GM12892 (cell line): Measurements from ENCODE around the gene ENC1.

ENCODE experiments used
- DNase-seq: peaks from one replicate; pipeline ENCODE4 v3.0.0; 2011; ENCODE audit not compliant: insufficient read length
- FAIRE-seq: peaks from 2 replicates; lab custom pipeline; 2011; peaks lifted over from hg19 to GRCh38; lab: Jason Lieb, UNC
- POLR2A ChIP-seq: IDR thresholded peaks from 2 replicates; pipeline ENCODE4 v1.6.1; 2011; ENCODE audit warnings: low read depth, low read length, control low read depth
- POLR2AphosphoS5 ChIP-seq: IDR thresholded peaks from 2 replicates; pipeline ENCODE4 v1.6.1; 2011; ENCODE audit warnings: low read depth, low read length, control low read depth
- TAF1 ChIP-seq: IDR thresholded peaks from 2 replicates; pipeline ENCODE4 v1.6.1; 2011; ENCODE audit warnings: low read depth, mild to moderate bottlenecking, control low read depth, low read length, borderline replicate concordance

Gene ENC1

DNA sequence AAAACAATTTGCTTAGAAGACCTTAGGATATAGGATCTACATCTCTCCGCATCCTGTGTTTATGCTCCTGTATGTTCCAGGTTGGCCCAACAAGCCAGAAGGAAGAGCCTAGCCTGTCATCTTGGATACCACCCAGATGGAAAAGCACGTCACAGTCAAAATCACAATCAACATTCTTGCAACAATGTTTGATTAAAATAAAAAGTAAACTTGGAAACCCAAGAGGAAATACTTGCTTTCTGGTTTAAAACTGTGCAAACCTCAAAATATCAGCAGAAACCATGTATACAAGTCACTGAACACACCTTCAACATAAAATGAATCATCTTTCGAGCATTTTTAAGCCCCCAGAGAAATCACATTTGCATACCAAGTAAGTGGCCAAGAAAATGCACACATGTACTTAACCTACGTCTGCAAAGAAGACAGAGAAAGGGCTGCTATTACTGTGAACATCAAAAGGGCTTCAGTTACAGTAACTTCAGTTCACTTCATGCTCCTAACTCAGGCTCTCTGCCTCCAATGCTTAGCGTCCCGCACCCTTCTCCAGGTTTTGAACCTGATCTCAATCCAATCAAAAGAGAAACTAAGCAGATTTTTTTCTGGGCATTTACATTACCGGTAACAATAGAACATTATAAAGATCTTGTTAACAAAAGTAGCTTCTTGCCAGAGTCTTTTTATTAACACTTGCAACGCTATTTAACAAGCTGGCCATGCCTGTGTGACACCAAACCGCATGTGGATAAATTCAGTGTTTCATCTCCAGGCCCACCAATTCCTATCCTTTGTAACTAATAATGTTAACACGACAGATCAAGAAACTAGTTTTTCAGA lies 1.3 kb downstream of the ENC1 start:
- DNase-seq (no peak), FAIRE-seq (peak; percentile 14)
- TF ChIP-seq POLR2AphosphoS5 (0 out of 2 replicates have a peak, but pooled peaks have one; percentile 21), TAF1 (no peak), POLR2A (no peak)

DNA sequence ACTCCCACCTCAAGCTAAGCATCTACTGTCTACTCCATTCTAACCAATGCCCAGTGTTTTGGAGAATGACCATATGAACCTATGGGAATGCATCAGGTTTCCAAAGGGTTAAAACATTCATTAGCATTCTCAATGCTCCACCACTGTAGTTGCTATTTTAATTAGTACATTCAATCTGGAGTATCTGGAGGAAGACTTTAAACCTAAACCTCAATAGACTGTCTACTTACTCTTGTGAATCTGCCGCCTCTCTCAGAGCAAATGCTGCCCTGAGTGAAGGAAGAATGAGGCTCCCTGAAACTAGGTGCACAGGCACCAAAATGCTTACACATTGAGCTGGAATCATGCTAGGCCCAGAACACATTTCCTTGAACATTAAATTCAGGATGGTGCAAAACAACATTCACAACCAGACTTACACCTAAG lies 2.0 kb downstream of the ENC1 start:
- FAIRE-seq, result peak; percentile 14
- no peak for DNase-seq
- no peak for TF ChIP-seq POLR2AphosphoS5
- TF ChIP-seq TAF1, result no peak
- TF ChIP-seq POLR2A, result no peak

DNA sequence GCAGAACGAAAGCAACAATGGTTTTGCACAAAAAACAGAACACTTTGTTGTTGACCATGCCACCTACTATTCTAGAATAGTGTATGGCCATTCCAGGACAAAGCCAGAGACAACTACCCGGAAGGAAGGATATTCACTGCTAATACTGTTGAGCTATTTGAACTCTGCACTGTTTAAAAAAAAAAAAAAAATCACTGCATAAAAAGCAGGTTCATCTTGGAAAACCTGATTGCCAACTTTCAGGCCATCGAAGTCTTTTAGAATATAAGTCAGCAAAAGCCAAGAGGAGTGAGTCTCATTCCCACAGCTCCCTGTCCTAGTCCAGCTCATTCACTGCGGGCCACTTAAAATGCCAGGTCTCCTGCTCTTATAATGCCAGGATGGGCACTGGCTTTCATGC lies 4.0 kb downstream of the ENC1 start:
- DNase-seq, result no peak
- FAIRE-seq, result no peak
- TF ChIP-seq POLR2A (no peak), POLR2AphosphoS5 (no peak), TAF1 (no peak)

DNA sequence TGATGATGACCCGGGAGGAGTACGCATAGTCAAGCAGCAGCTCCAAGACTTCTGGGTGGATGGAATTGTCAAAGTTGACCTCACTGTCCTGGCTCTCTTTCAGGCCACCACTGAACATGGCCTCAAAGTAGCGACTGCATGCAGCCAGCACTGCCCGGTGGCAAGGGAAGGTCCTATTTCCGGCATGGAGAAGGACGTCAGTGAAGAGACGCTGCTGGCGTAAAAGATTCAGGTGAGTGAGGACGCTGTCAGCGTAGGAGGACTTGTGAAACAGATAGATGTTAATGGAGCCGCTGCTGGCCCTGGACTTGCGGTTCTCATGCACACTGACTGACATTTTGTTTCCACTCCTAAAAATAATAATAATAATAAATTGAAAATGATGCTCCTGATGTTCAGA lies 4.4 kb downstream of the ENC1 start:
- FAIRE-seq (no peak), DNase-seq (no peak)
- no peak for TF ChIP-seq POLR2A
- TF ChIP-seq POLR2AphosphoS5, result no peak
- no peak for TF ChIP-seq TAF1

DNA sequence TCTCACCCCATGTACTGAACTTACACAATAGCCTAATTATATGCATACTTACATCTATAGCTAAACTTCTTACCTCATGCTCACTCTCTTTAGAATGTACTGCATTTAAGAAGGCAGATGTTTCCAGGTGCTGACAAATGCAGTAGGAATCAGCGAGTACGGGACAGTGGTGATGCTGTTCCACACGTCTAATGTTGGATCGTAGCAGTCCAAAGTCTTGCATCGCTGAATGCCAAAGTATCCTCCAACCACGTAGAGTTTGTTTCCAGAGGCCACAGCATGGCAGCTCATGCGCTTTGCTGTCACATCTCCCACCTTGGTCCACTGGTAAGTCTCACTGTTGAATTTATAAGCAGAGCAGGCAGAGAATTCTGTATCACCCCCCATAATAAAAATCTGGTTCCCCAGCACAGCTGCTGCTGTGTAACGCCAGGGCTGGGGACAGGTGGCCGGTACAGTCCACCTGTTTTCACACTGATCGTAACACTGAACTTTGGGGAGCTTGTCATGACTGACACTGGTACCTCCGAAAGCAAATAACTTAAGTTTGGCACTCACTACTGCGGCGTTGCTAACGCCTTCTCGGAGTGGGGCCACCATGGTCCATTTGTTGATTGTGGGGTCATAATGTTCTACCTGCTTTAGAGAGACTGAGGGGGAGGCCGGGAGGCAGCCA lies 5.8 kb downstream of the ENC1 start:
- DNase-seq, result no peak
- no peak for FAIRE-seq
- TF ChIP-seq TAF1 (no peak), POLR2A (no peak), POLR2AphosphoS5 (no peak)

DNA sequence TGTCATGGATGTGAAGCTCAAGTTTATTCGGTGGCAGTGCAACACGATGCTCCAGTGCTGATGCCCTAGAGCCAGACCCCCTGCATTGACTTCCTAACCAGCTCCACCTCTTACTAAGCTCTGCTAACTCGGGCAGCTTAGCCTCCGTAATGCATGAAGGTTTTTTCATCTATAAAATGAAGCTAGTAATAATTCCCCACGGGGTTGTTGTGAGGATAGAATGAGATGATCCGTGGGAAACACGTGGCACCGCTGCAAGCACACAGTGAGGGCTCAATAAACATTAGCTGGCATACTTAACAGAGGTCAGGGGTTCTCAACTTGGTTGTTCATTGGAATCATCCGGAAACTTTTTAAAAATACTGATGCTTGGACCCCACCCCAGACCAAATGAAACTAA lies 6.8 kb downstream of the ENC1 start:
- TF ChIP-seq POLR2A, result no peak
- no peak for TF ChIP-seq TAF1
- TF ChIP-seq POLR2AphosphoS5, result no peak
- FAIRE-seq (no peak), DNase-seq (no peak)

DNA sequence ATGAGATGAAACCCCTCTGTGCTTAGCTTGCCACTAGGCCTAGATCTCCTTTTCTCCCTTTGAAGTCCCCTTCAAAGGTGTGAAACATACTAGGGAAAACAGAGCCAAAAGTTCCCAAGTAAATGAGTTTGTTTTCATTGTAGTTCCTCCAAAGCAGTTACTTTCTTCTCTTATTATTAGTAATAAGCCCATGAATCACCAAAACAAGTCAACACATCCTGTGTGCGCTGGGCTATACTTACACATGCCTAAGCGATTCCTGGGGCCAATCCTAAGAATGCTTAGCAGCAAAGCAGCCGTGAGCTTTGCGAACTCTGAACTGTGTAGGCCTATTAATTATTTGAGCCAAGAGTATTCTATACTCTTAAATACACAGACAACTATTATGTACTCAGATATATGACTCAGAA lies 7.6 kb downstream of the ENC1 start:
- no peak for FAIRE-seq
- no peak for TF ChIP-seq POLR2A
- TF ChIP-seq POLR2AphosphoS5, result no peak
- TF ChIP-seq TAF1, result no peak

DNA sequence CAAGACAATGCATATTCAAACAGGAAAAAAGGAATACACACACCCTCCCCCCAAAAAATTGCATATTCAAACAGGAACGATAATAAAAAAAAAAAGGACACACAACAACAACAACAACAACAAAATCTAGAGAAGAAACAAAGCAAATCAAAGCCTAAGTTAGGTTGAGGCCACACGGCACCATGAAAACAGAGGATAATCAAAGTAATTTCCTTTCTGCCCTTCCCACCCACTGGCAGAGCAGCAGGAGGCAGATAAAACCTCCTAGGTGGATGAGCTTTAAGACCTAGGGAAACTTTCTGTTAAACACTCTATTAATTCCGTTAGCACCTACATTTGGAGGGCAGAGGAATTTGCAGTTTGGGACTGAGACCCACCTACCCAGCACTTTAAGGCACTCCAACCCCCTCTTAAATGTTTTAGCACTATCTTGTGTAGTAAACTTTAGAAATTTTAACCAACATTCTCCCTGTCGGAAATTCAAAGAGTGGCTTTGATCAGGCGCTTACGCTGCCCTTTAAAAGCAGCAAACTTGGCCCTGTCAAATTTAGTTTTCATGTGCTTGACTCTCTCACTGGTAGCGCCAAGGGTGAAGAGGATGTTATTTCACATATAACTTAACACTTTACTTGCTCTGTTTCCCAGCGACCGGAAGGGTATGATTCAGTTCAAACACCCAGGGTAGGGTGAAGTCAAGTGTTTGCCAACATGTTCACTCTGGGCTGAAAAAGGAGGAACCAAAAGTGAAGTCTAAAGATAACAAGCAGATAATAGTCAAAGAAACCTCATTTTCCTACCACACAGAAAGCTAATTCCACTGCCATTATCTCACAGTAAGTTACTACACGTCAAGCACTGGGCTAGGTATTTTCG lies 9.2 kb downstream of the ENC1 start:
- TF ChIP-seq TAF1, result no peak
- TF ChIP-seq POLR2A, result no peak
- TF ChIP-seq POLR2AphosphoS5, result no peak
- DNase-seq (peak; percentile 36), FAIRE-seq (peak; percentile 94)

More for the DNA sequence above, 7.6 kb downstream of the ENC1 start:
- no peak for DNase-seq

DNA sequence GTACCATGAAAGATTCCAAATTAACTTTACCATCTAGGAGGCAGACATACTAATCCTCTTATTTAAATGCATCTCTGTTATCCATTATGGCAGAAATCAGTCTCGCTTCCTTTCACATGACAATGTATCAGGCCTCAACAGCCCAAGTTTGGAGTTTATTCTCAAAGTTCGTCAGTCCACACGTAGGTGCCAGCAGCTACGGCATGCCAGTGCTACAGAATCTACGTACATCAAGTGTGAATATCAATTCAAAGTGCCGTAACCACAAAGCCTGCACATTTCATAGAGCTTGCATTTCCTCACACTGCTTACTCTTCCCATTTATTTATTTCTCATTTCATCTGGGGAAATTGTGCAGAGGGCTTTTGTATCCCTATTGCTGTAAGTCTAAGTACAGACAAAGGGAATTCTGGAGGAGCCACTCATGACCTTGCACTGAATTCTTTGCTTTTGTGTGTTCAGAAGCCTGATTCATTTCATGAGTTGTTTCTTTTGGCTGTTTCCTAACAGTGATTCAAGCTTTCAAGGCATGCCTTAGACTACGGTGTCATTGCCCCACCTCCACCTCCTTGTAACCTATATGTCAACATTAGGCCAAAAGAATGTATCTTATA lies 10.0 kb downstream of the ENC1 start:
- no peak for TF ChIP-seq POLR2A
- FAIRE-seq (no peak), DNase-seq (no peak)

DNA sequence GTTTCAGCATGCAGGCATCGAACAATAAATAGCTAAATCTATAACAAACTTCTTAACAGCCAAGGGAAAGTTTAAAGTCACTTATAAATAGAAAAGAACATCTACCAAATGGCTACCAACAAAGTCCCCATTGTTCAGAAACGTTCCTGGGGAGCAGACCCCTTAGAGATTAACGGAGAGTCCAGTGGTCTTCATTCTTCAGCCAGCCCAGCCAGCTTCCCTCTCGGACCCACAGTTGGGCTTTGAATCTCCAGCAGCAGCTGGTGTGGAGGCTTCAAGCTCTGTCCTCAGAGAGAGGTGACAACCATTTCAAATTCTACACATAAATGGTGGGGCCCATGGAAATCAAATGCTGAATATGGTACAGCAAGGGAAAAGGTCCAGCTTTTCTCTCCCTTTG lies 11.2 kb downstream of the ENC1 start:
- DNase-seq, result no peak
- no peak for FAIRE-seq
- TF ChIP-seq TAF1, result no peak
- no peak for TF ChIP-seq POLR2AphosphoS5
- TF ChIP-seq POLR2A, result no peak

DNA sequence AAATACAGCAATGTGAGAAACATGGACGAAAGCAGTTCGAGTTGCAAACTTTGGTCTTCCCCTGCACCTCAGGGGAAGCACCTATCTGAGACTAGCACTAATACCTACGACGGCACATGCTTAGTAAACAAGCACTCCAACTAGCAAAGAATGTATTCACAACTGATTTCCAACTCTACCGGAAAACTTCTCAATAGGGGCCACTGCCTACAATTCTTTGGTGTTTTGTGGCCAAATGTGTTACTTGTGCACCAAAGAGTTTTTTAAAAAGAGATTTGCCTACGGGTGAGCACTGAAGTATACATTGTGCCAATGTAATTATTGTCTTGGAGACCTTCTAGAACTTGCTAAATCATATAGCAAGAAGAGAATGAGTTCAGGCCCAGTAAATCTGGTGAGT lies 12.2 kb downstream of the ENC1 start:
- FAIRE-seq (no peak), DNase-seq (no peak)
- TF ChIP-seq POLR2AphosphoS5 (no peak), TAF1 (no peak), POLR2A (no peak)

DNA sequence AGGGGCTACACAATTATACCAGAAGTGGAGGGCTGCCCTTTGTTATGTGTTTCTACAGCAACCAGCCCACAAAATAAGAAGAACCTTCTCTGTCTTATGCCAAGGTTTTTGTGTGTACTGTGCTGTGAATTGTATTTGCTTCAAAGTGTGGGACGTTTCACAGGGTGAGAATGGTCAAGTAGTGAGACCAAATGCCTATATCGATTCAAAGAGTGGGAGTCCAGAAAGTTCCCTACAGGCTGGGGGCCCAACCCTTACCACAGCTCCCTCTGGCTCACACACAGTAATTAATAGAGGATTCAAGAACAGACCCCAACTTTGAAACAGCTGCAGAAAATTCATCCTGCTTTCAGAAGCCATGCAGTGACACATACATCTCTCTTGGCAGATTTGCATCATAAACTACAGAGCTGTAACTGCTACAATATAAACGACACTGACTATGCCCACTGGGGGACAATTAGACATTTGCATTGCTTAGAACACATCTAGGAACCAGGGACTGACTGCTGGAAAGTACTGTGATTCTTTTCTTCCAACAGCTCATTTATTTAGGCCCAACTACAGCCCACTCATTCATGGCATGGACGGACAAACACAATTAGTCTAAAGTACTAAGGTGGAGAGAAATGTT lies 12.8 kb downstream of the ENC1 start:
- FAIRE-seq (no peak), DNase-seq (no peak)
- TF ChIP-seq TAF1 (no peak), POLR2A (no peak), POLR2AphosphoS5 (no peak)
